Spleen (tissue), 11 donors: ENCODE measurements around the gene MARK3. TPM values are rescaled to one million over a fixed set of nuclear protein-coding genes. Genes with fewer than 3 reads are reported as not detected.

Experiments
- DNase-seq: peaks from one replicate; pipeline ENCODE4 v3.0.0-alpha.2; 2020
- H3K27ac ChIP-seq, 8 donors: fragments of 200-600 bp; sonication (generic) in 7 of 8; 1 replicate in 4 of 8; 2 replicates in 4 of 8; pipeline versions ENCODE4 v1.5.0 to v1.8.0; 2016 to 2021; ENCODE audit warnings: inconsistent platforms in 4 of 8, mild to moderate bottlenecking in 4 of 8, moderate library complexity in 1 of 8
- H3K27me3 ChIP-seq, 7 donors: fragments of 200-600 bp; sonication (generic) in 6 of 7; replicated peaks in 1 of 7; 1 replicate in 4 of 7; 2 replicates in 3 of 7; pipeline versions ENCODE4 v1.5.0 to v1.8.0; 2016 to 2021; ENCODE audit warnings: inconsistent platforms in 3 of 7, mild to moderate bottlenecking in 1 of 7
- H3K36me3 ChIP-seq, 6 donors: fragments of 200-600 bp; sonication (generic) in 5 of 6; 1 replicate in 4 of 6; 2 replicates in 2 of 6; pipeline versions ENCODE4 v1.5.0 to v1.8.0; 2016 to 2021; ENCODE audit warnings: inconsistent platforms in 2 of 6
- H3K4me1 ChIP-seq, 6 donors: fragments of 200-600 bp; sonication (generic) in 5 of 6; 1 replicate in 3 of 6; 2 replicates in 3 of 6; pipeline versions ENCODE4 v1.5.0 to v1.8.0; 2016 to 2021; ENCODE audit warnings: inconsistent platforms in 3 of 6
- H3K4me3 ChIP-seq, 8 donors: fragments of 200-600 bp; sonication (generic) in 7 of 8; 1 replicate in 4 of 8; 2 replicates in 4 of 8; pipeline versions ENCODE4 v1.5.0 to v1.8.0; 2016 to 2021; ENCODE audit warnings: inconsistent platforms in 4 of 8, mild to moderate bottlenecking in 4 of 8, moderate library complexity in 2 of 8
- H3K9me3 ChIP-seq, 8 donors: fragments of 200-600 bp; sonication (generic) in 7 of 8; 1 replicate in 4 of 8; 2 replicates in 4 of 8; pipeline versions ENCODE4 v1.5.0 to v1.8.0; 2016 to 2021; ENCODE audit warnings: inconsistent platforms in 4 of 8
- POLR2A ChIP-seq, 3 donors: fragments of 450-650 bp; IDR thresholded peaks; one replicate each; pipeline ENCODE4 v1.5.1; 2017; ENCODE audit warnings: antibody characterized with exemption in 3 of 3, mild to moderate bottlenecking in 1 of 3
- POLR2AphosphoS5 ChIP-seq, 3 donors: sonication (generic); formaldehyde crosslinking; IDR thresholded peaks; one replicate each; pipeline ENCODE4 v1.5.1; 2017; ENCODE audit warnings: antibody characterized with exemption in 3 of 3
- WGBS, 5 donors: extraction: QIAGEN DNeasy Blood & Tissue Kit in 3 of 5; methylation state at CpG; one replicate each; pipeline versions ENCODE4 v1.1.5 to v1.1.7; 2013 to 2018; 5-methylcytosine and 5-hydroxymethylcytosine counted together
- intact Hi-C: fragments of 100-400 bp; cut with DNase I; formaldehyde crosslinking; loops from one replicate; pipeline ENCODE4 v1.15.0; 2023; ENCODE audit warnings: low total_unique reads
- polyA plus RNA-seq, 3 donors: library from polyadenylated mRNA; stranded (reverse); fragments of 200-250 nt; gene quantifications; one replicate each; pipeline ENCODE4 v1.2.1, GENCODE V29; 2013
- total RNA-seq, 7 donors: library from RNA; depleted of rRNA in 3 of 7; stranded (reverse); fragments of >200 nt in 3 of 7; fragmentation: NEBNext Ultra II Directional in 4 of 7; extraction: Animal tissue kit (Norgen Biotek cat#: 25700) in 4 of 7; gene quantifications; one replicate each; pipeline versions ENCODE4 v1.1.0 to v1.2.1, GENCODE V29; 2016 to 2021
- TF ChIP-seq, protein P1 (sequence below), 11 experiments: fragments of 200-600 bp in 7 of 11; fragments of 450-650 bp in 4 of 11; sonication (generic) in 4 of 11; IDR thresholded peaks in 8 of 11; conservative IDR thresholded peaks in 3 of 11; 1 replicate in 7 of 11; 2 replicates in 4 of 11; pipeline versions ENCODE4 v1.4.0 to v1.8.0; 2016 to 2021; ENCODE audit warnings: antibody characterized with exemption in 11 of 11, inconsistent platforms in 4 of 11, mild to moderate bottlenecking in 1 of 11
- donor health status: healthy with polysubstance abuse.
- donor health status: DM: no; HTN: no; CAD: no; lungs with moderate emphysema.
- donor health status: DM: no; HTN: no; CAD: no.
- donor health status: Bipolar disorder and iron deficiency.
- donor health status: healthy.
- donor health status: DM: no; HTN: no; CAD: no.
- donor health status: DM: yes; HTN: yes; CAD: no.

MARK3 gene
- total and polyA plus RNA-seq, 10 donors, result 40.4 to 144 (median 106) TPM

- no peak for DNase-seq
- Histone ChIP-seq H3K4me1 (peaks cover 44 to 71% (median 55%) of the 10 kb centered on the region in 6 donors), H3K9me3 (no peaks in the 10 kb centered on the region), H3K36me3 (no peaks in the 10 kb centered on the region), H3K27ac (peak overlapping the region in 7 of 8 donors; percentile 97 to 100 (median 99)), H3K27me3 (no peaks in the 10 kb centered on the region), H3K4me3 (peak overlapping the region; percentile 75 to 94 (median 88))
- TF ChIP-seq, protein P1, sequence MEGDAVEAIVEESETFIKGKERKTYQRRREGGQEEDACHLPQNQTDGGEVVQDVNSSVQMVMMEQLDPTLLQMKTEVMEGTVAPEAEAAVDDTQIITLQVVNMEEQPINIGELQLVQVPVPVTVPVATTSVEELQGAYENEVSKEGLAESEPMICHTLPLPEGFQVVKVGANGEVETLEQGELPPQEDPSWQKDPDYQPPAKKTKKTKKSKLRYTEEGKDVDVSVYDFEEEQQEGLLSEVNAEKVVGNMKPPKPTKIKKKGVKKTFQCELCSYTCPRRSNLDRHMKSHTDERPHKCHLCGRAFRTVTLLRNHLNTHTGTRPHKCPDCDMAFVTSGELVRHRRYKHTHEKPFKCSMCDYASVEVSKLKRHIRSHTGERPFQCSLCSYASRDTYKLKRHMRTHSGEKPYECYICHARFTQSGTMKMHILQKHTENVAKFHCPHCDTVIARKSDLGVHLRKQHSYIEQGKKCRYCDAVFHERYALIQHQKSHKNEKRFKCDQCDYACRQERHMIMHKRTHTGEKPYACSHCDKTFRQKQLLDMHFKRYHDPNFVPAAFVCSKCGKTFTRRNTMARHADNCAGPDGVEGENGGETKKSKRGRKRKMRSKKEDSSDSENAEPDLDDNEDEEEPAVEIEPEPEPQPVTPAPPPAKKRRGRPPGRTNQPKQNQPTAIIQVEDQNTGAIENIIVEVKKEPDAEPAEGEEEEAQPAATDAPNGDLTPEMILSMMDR (IDR thresholded peaks at IDR 0.05 in 8 of 11, conservative IDR thresholded peaks at IDR 0.05 in 3 of 11), result no peak
- no peak for TF ChIP-seq POLR2AphosphoS5 (IDR thresholded peaks at IDR 0.05)
- no peak for TF ChIP-seq POLR2A (IDR thresholded peaks at IDR 0.05)
- intact Hi-C loops, result no loop called here
- WGBS, 5 donors, result 14 to 26% (median 21%) methylated on average over 9 of the region's 9 CpGs
Observed at GRCh38 chr14:103386713-103387329, 1.6 kb downstream of the MARK3 start.

DNA sequence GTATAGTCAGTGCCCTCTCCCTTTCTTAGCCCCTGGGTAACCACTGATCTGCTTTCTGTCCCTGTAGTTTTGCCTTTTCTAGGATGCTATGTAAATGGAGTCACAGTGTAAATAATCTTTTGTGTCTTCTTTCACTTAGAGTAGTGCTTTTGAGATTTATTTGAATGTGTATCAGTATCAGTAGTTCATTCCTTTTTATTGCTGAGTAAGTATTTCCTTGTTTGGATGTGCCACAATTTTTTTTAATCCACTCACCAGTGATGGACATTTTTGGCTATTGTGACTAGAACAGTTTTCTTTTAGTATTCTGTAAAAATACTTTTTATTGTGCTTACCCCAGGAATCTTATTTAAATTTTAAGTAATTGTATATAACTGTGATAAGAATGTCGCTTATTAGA is 3.4 kb downstream of the MARK3 start:
- Histone ChIP-seq H3K4me3 (peak overlapping the region in 1 of 8 donors; percentile 93), H3K4me1 (peaks cover 59 to 86% (median 73%) of the 10 kb centered on the region in 6 donors), H3K27me3 (no peaks in the 10 kb centered on the region), H3K9me3 (no peaks in the 10 kb centered on the region), H3K36me3 (no peaks in the 10 kb centered on the region), H3K27ac (peak overlapping the region in 1 of 8 donors; percentile 30)
- TF ChIP-seq POLR2A (IDR thresholded peaks at IDR 0.05) (no peak), POLR2AphosphoS5 (IDR thresholded peaks at IDR 0.05) (no peak)
- TF ChIP-seq, protein P1 (IDR thresholded peaks at IDR 0.05 in 8 of 11, conservative IDR thresholded peaks at IDR 0.05 in 3 of 11), result no peak
- 97 to 100% (median 100%) methylated on average over 1 of the region's 1 CpG for WGBS, 5 donors
- DNase-seq, result no peak
- intact Hi-C loops, result no loop called here

DNA sequence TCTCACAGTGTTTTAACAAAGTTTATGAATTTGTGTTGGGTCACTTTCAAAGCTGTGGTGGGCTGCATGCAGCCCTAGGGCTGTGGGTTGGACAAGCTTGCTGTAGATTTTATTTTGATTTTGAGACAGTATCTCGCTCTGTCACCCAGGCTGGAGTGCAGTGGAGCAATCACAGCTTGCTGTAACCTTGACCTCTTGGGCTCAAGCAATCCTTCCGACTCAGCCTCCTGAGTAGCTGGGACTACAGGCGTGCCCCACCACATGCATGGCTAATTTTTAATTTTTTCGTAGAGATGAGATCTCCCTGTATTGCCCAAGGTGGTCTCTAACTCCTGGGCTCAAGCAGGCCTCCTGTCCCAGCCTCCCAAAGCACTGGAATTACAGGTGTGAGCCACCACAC is 5.4 kb downstream of the MARK3 start:
- no peak for DNase-seq
- H3K9me3 ChIP-seq, result no peaks in the 10 kb centered on the region
- no peak overlapping the region for H3K4me3 ChIP-seq
- 78 to 84% (median 80%) methylated on average over 3 to 4 of the region's 4 CpGs for WGBS, 5 donors
- intact Hi-C loops, result loop anchor here (5.0 to 10.0 kb wide), 2 partner anchors 48 to 84 kb away; no protein-coding TSS in a partner anchor
- H3K36me3 ChIP-seq, result no peaks in the 10 kb centered on the region
- peaks cover 71 to 94% (median 85%) of the 10 kb centered on the region in 6 donors for H3K4me1 ChIP-seq
- H3K27me3 ChIP-seq, result no peaks in the 10 kb centered on the region
- TF ChIP-seq, protein P1 (IDR thresholded peaks at IDR 0.05 in 8 of 11, conservative IDR thresholded peaks at IDR 0.05 in 3 of 11), result no peak
- no peak for TF ChIP-seq POLR2AphosphoS5 (IDR thresholded peaks at IDR 0.05)
- TF ChIP-seq POLR2A (IDR thresholded peaks at IDR 0.05), result no peak
- peak overlapping the region in 5 of 8 donors; percentile 31 to 64 (median 45) for H3K27ac ChIP-seq

- peak overlapping the region in 5 of 8 donors; percentile 31 to 64 (median 45) for H3K27ac ChIP-seq
- H3K4me3 ChIP-seq, result no peak overlapping the region
- intact Hi-C loops, result loop anchor here (5.0 to 10.0 kb wide), 2 partner anchors 49 to 84 kb away; no protein-coding TSS in a partner anchor
- H3K36me3 ChIP-seq, result no peaks in the 10 kb centered on the region
- no peak for DNase-seq
- H3K27me3 ChIP-seq, result no peaks in the 10 kb centered on the region
- H3K4me1 ChIP-seq, result peaks cover 75 to 98% (median 89%) of the 10 kb centered on the region in 6 donors
- no peaks in the 10 kb centered on the region for H3K9me3 ChIP-seq
- 2 to 5% (median 4%) methylated on average over 4 of the region's 4 CpGs for WGBS, 5 donors
- TF ChIP-seq, protein P1 (IDR thresholded peaks at IDR 0.05 in 8 of 11, conservative IDR thresholded peaks at IDR 0.05 in 3 of 11), result peak in 10 of 11 experiments; percentile 18 to 67 (median 54)
- no peak for TF ChIP-seq POLR2AphosphoS5 (IDR thresholded peaks at IDR 0.05)
Observed at GRCh38 chr14:103391048-103391447, 5.8 kb downstream of the MARK3 start.
